GM12872 (cell line): ENCODE measurements around the gene TK1.

ENCODE experiments used
- TF ChIP-seq, protein P1 (sequence below): IDR thresholded peaks from 3 replicates; pipeline ENCODE4 v1.5.1; 2011; ENCODE audit warnings: low read depth, mild to moderate bottlenecking, low read length, moderate library complexity; ENCODE audit not compliant: insufficient read depth

Gene TK1

GRCh38 chr17:78183916-78184315, 2.9 kb downstream of the TK1 start:
- TF ChIP-seq, protein P1, sequence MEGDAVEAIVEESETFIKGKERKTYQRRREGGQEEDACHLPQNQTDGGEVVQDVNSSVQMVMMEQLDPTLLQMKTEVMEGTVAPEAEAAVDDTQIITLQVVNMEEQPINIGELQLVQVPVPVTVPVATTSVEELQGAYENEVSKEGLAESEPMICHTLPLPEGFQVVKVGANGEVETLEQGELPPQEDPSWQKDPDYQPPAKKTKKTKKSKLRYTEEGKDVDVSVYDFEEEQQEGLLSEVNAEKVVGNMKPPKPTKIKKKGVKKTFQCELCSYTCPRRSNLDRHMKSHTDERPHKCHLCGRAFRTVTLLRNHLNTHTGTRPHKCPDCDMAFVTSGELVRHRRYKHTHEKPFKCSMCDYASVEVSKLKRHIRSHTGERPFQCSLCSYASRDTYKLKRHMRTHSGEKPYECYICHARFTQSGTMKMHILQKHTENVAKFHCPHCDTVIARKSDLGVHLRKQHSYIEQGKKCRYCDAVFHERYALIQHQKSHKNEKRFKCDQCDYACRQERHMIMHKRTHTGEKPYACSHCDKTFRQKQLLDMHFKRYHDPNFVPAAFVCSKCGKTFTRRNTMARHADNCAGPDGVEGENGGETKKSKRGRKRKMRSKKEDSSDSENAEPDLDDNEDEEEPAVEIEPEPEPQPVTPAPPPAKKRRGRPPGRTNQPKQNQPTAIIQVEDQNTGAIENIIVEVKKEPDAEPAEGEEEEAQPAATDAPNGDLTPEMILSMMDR, result no peak

DNA sequence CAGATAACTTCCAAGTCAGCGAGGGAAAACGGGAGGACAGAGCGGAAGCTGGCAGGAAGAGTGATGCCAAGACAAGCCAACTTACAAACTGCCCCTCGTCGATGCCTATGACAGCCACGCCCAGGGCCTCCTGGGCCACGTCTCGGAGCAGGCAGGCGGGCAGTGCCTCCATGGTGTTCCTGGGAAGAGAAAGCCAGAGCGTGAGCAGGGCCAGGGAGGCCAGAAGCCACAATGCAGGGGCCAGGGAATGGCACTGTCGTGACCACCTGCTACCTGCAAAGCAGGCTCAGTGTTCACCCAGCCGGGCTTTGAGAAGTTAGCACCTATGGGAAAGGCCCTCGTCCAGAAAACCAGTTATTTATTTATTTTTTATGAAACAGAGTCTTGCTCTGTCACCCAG, 4.3 kb downstream of the TK1 start:
- TF ChIP-seq, protein P1, result no peak

DNA sequence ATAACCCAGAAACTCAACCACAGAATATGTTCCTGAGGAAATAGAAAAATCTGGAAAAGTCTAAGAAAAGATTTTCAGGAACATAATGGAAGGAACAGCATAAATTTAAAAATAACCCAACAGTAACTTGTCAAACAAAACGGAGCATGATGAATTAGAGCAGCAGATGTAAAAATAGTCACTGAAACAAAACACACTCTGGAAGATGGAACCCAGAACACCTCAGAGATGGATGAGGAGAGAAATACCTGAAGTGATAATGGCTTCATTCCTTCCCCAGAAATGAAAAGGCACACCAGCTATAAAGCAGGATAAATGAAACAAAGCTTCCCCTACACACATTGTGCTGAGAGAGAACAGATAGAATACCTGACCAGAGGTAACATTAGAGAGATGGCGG, 6.3 kb downstream of the TK1 start:
- TF ChIP-seq, protein P1, result no peak

GRCh38 chr17:78180083-78180482, 6.8 kb downstream of the TK1 start:
- TF ChIP-seq, protein P1, result no peak

GRCh38 chr17:78179372-78179771, 7.5 kb downstream of the TK1 start:
- TF ChIP-seq, protein P1, result no peak

DNA sequence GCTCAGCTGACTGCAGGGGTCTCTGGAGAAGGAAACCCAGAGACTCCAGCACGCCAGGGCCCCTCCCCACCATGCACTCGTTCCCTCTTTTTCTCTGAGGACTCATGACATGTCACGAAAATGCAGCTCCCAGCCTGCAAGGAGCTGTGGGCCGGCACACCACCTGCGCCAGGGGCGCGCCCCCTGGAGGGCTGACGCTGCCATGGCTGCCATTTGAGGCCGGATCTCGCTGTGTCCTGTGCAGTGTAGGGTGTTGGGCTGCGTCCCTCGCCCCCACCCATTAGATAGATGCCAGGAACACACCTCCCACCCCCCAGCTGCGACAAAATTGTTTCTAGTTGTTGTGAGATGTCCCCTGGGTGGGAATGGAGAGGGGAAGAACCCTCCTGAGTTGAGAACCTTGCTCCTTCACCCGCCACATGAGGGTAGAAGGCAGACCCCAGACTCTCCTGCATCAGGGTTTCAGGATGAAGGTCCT, 10.3 kb downstream of the TK1 start:
- TF ChIP-seq, protein P1, result peak; percentile 99

DNA sequence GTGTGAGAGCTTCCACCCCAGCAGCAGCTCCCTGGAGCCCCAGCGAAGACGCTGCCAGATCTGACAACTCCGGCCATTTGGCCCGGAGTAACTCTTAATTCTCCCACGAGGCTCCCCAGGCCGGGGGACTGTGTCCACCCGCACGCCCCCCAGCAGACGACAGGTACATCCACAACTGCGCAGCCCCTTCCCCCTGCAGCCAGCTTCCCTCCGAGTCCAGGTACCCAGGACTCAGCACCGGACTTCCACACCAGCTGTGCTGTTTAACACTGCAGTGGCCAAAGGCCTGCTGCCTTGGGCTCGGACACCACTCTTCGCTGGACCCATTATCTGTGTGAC, 11.2 kb downstream of the TK1 start:
- TF ChIP-seq, protein P1, result no peak

DNA sequence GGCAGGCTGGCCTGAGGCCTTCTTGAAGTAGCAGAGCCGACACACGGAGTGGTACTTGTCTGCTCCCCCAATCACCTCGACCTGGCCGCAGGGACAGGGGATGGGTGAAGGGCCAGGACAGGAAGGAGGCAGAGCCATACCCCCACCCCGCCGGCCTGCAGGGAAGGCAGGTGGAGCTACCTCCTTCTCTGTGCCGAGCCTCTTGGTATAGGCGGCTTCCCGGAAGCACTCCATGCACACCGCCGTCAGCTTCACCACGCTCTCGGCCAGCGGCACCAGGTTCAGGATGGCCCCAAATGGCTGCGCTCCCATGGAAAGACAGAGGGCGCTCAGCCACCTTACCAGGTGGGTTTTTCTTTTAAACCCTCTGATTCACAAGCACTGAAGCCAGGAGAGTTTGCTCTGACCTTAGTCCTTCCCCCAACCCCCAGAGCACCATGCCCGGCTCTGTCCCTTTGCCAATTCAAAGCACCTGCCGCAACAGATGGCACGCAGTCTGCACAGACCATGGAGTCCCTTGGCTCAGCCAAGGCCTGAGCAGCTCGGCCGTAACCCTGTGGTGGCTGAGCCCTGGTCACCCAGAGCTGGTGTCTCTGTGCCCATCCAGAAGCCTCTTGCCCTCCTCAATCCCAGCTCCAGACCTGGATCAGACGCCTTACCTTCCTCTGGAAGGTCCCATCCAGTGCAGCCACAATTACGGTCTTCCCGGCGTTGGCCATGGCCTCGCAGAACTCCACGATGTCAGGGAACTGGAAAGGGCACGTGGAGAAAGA, 11.8 kb downstream of the TK1 start:
- TF ChIP-seq, protein P1, result no peak
